Colonic mucosa (tissue), 4 donors: Measurements from ENCODE around the gene RASGRF2. TPM values are rescaled to one million over a fixed set of nuclear protein-coding genes. Genes with fewer than 3 reads are reported as not detected.

ENCODE experiments used
- DNase-seq: peaks from one replicate; pipeline ENCODE4 v3.0.0-alpha.2; 2020
- H3K27ac ChIP-seq: fragments of 200-600 bp; one replicate; pipeline ENCODE4 v1.8.0; 2021
- H3K27me3 ChIP-seq: fragments of 200-600 bp; one replicate; pipeline ENCODE4 v1.8.0; 2021
- H3K36me3 ChIP-seq: fragments of 200-600 bp; one replicate; pipeline ENCODE4 v1.8.0; 2021
- H3K4me1 ChIP-seq: fragments of 200-600 bp; one replicate; pipeline ENCODE4 v1.8.0; 2021; ENCODE audit warnings: mild to moderate bottlenecking
- H3K4me3 ChIP-seq: fragments of 200-600 bp; one replicate; pipeline ENCODE4 v1.8.0; 2021
- H3K9ac ChIP-seq, 2 donors: one replicate each; pipeline ENCODE4 v1.7.0; 2013; ENCODE audit warnings: control low read depth in 2 of 2, low read depth in 2 of 2, low read length in 2 of 2
- H3K9me3 ChIP-seq: fragments of 200-600 bp; one replicate; pipeline ENCODE4 v1.8.0; 2021
- intact Hi-C: fragments of 100-400 bp; cut with DNase I; formaldehyde crosslinking; loops from one replicate; pipeline ENCODE4 v1.14.1; 2022
- total RNA-seq, 2 donors: library from RNA; stranded (reverse); fragmentation: NEBNext Ultra II Directional in 1 of 2; extraction: Animal tissue kit (Norgen Biotek cat#: 25700) in 1 of 2; gene quantifications; one replicate each; pipeline ENCODE4 v1.2.1, GENCODE V29; 2021
- TF ChIP-seq, protein P1 (sequence below): fragments of 200-600 bp; IDR thresholded peaks from one replicate; pipeline ENCODE4 v1.8.0; 2022; ENCODE audit warnings: antibody characterized with exemption, mild to moderate bottlenecking
- donor health status: healthy.
- donor health status: DM: no; HTN: no; CAD: no.
- donor health status: DM: no; HTN: no; CAD: no.

Gene RASGRF2
- total RNA-seq, 2 donors from 2014 or later, result 2.8 to 3.5 TPM

GRCh38 chr5:81154725-81155124, 194.6 kb downstream of the RASGRF2 start:
- H3K9me3 ChIP-seq, result no peaks in the 10 kb centered on the region
- H3K4me1 ChIP-seq, result no peaks in the 10 kb centered on the region
- no peak overlapping the region for H3K4me3 ChIP-seq
- no peaks in the 10 kb centered on the region for H3K27me3 ChIP-seq
- intact Hi-C loops, result no loop called here
- TF ChIP-seq, protein P1, sequence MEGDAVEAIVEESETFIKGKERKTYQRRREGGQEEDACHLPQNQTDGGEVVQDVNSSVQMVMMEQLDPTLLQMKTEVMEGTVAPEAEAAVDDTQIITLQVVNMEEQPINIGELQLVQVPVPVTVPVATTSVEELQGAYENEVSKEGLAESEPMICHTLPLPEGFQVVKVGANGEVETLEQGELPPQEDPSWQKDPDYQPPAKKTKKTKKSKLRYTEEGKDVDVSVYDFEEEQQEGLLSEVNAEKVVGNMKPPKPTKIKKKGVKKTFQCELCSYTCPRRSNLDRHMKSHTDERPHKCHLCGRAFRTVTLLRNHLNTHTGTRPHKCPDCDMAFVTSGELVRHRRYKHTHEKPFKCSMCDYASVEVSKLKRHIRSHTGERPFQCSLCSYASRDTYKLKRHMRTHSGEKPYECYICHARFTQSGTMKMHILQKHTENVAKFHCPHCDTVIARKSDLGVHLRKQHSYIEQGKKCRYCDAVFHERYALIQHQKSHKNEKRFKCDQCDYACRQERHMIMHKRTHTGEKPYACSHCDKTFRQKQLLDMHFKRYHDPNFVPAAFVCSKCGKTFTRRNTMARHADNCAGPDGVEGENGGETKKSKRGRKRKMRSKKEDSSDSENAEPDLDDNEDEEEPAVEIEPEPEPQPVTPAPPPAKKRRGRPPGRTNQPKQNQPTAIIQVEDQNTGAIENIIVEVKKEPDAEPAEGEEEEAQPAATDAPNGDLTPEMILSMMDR, result no peak
- DNase-seq, result no peak
- H3K27ac ChIP-seq, result no peak overlapping the region
- H3K9ac ChIP-seq, result no peak overlapping the region
- no peaks in the 10 kb centered on the region for H3K36me3 ChIP-seq

GRCh38 chr5:81156732-81157131, 196.6 kb downstream of the RASGRF2 start:
- intact Hi-C loops, result no loop called here
- TF ChIP-seq, protein P1, result no peak
- H3K27me3 ChIP-seq, result no peaks in the 10 kb centered on the region
- H3K4me1 ChIP-seq, result no peaks in the 10 kb centered on the region
- DNase-seq, result no peak
- no peaks in the 10 kb centered on the region for H3K9me3 ChIP-seq
- no peak overlapping the region for H3K27ac ChIP-seq
- no peaks in the 10 kb centered on the region for H3K36me3 ChIP-seq
- no peak overlapping the region for H3K9ac ChIP-seq
- H3K4me3 ChIP-seq, result no peak overlapping the region

- Histone ChIP-seq H3K9me3 (no peaks in the 10 kb centered on the region), H3K4me1 (no peaks in the 10 kb centered on the region), H3K9ac (no peak overlapping the region), H3K4me3 (no peak overlapping the region), H3K27ac (no peak overlapping the region), H3K36me3 (no peaks in the 10 kb centered on the region), H3K27me3 (no peaks in the 10 kb centered on the region)
- intact Hi-C loops, result loop anchor here (10.0 kb wide), 1 partner anchor 206 kb away; no protein-coding TSS in a partner anchor
- no peak for DNase-seq
- TF ChIP-seq, protein P1, result no peak
These were observed 200.9 kb downstream of the RASGRF2 start for GRCh38 chr5:81161012-81161601.

DNA sequence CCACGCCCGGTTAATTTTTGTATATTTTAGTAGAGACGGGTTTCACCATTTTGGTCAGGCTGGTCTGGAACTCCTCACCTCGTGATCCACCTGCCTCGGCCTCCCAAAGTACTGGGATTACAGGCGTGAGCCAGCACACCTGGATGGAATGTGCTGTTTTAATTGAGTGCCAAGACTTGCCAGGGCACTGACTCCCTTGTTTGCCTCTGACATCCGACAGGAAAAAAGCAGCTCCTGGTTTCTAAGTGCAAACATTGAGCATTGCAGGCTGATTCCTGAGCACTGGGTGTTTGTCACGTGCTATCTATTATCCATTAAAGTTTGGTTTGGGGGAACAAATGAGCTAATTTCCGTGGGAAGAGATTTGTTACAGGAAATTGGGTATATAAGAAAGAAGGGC, 202.3 kb downstream of the RASGRF2 start:
- Histone ChIP-seq H3K9ac (no peak overlapping the region), H3K4me3 (no peak overlapping the region), H3K27me3 (no peaks in the 10 kb centered on the region), H3K4me1 (no peaks in the 10 kb centered on the region), H3K9me3 (no peaks in the 10 kb centered on the region), H3K27ac (no peak overlapping the region), H3K36me3 (no peaks in the 10 kb centered on the region)
- DNase-seq, result no peak
- TF ChIP-seq, protein P1, result no peak
- intact Hi-C loops, result loop anchor here (10.0 kb wide), 1 partner anchor 208 kb away; no protein-coding TSS in a partner anchor

DNA sequence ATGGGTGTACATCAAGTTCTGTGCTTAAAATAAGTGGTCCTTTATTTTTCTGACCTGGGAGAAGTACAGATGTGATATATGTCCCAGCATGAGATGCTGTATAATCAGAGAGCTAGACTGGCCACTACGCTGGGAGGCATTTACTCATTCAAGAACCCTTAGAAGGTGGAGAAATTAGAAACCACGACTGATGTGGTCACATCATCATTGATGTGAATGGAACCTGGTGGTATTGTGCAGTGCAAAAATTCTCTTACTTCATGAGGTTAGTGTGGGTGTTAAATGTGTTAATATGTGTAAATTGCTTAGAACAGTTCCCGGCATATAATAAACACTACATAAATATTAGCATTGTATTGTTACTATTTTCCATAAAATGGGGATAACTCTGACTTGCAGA, 203.5 kb downstream of the RASGRF2 start:
- Histone ChIP-seq H3K9me3 (no peaks in the 10 kb centered on the region), H3K4me1 (no peaks in the 10 kb centered on the region), H3K27ac (no peak overlapping the region), H3K36me3 (no peaks in the 10 kb centered on the region), H3K9ac (no peak overlapping the region), H3K27me3 (no peaks in the 10 kb centered on the region), H3K4me3 (no peak overlapping the region)
- TF ChIP-seq, protein P1, result no peak
- intact Hi-C loops, result loop anchor here (10.0 kb wide), 1 partner anchor 209 kb away; no protein-coding TSS in a partner anchor
- no peak for DNase-seq
